ENCODE results near the gene RGS3.

GRCh38 chr9:113477058-113477457, 13.5 kb downstream of the RGS3 start:
- no peak for TF ChIP-seq CTCF (IDR thresholded peaks at IDR 0.05 in 2 of 3, conservative IDR thresholded peaks at IDR 0.05 in 1 of 3; ENCODE audit: borderline replicate concordance in 1 of 3, insufficient read depth in 1 of 3, low read depth in 2 of 3, low read length in 2 of 3)
- no peak for TF ChIP-seq POLR2A (IDR thresholded peaks at IDR 0.05; ENCODE audit: borderline replicate concordance, extremely low read depth, insufficient read depth, insufficient read length)
- no peak for TF ChIP-seq FOSL1 (IDR thresholded peaks at IDR 0.05; ENCODE audit: low read depth)
- no peak for TF ChIP-seq POLR2AphosphoS5 (IDR thresholded peaks at IDR 0.05; ENCODE audit: low read depth, low read length)
- TF ChIP-seq REST (IDR thresholded peaks at IDR 0.05; ENCODE audit: low read depth), result no peak
- no peak for TF ChIP-seq SIN3A (IDR thresholded peaks at IDR 0.05; ENCODE audit: low read depth)
